Measurements from ENCODE around the gene CRYBG3. TPM values are rescaled to one million over a fixed set of nuclear protein-coding genes. Genes with fewer than 3 reads are reported as not detected.

The CRYBG3 gene
- total and polyA plus RNA-seq, 4 donors = 1.1 to 9.5 (median 2.5) TPM

GRCh38 chr3:97892852-97893251 is 71.0 kb downstream of the CRYBG3 start:
- H3K27ac ChIP-seq (ENCODE audit: low read depth in 1 of 2, low read length in 2 of 2) = no peak overlapping the region
- no peaks in the 10 kb centered on the region for H3K9me3 ChIP-seq (ENCODE audit: control insufficient read depth in 4 of 4, low read length in 3 of 4)
- peaks cover 0 to 13% (median 3%) of the 10 kb centered on the region in 4 donors for H3K36me3 ChIP-seq (ENCODE audit: control insufficient read depth in 4 of 4, insufficient read depth in 3 of 4, low read depth in 1 of 4, low read length in 3 of 4)
- H3K27me3 ChIP-seq (ENCODE audit: control insufficient read depth in 4 of 4, insufficient read depth in 4 of 4, low read length in 3 of 4) = no peaks in the 10 kb centered on the region
- TF ChIP-seq NR2F2 (IDR thresholded peaks at IDR 0.05) (no peak), ATF3 (IDR thresholded peaks at IDR 0.05) (no peak), TAF1 (conservative IDR thresholded peaks at IDR 0.05) (no peak), HNF4A (conservative IDR thresholded peaks at IDR 0.05) (no peak), GABPA (IDR thresholded peaks at IDR 0.05 in 1 of 2, conservative IDR thresholded peaks at IDR 0.05 in 1 of 2) (no peak), HNF4G (IDR thresholded peaks at IDR 0.05) (no peak), YY1 (IDR thresholded peaks at IDR 0.05) (no peak), FOXA2 (IDR thresholded peaks at IDR 0.05) (no peak), RXRA (IDR thresholded peaks at IDR 0.05) (no peak), JUND (IDR thresholded peaks at IDR 0.05) (no peak), EGR1 (IDR thresholded peaks at IDR 0.05; ENCODE audit: low read depth in 2 of 2) (no peak), RAD21 (IDR thresholded peaks at IDR 0.05) (no peak)
- TF ChIP-seq, protein P1, sequence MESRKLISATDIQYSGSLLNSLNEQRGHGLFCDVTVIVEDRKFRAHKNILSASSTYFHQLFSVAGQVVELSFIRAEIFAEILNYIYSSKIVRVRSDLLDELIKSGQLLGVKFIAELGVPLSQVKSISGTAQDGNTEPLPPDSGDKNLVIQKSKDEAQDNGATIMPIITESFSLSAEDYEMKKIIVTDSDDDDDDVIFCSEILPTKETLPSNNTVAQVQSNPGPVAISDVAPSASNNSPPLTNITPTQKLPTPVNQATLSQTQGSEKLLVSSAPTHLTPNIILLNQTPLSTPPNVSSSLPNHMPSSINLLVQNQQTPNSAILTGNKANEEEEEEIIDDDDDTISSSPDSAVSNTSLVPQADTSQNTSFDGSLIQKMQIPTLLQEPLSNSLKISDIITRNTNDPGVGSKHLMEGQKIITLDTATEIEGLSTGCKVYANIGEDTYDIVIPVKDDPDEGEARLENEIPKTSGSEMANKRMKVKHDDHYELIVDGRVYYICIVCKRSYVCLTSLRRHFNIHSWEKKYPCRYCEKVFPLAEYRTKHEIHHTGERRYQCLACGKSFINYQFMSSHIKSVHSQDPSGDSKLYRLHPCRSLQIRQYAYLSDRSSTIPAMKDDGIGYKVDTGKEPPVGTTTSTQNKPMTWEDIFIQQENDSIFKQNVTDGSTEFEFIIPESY (IDR thresholded peaks at IDR 0.05) = no peak
- TF ChIP-seq, protein P2, sequence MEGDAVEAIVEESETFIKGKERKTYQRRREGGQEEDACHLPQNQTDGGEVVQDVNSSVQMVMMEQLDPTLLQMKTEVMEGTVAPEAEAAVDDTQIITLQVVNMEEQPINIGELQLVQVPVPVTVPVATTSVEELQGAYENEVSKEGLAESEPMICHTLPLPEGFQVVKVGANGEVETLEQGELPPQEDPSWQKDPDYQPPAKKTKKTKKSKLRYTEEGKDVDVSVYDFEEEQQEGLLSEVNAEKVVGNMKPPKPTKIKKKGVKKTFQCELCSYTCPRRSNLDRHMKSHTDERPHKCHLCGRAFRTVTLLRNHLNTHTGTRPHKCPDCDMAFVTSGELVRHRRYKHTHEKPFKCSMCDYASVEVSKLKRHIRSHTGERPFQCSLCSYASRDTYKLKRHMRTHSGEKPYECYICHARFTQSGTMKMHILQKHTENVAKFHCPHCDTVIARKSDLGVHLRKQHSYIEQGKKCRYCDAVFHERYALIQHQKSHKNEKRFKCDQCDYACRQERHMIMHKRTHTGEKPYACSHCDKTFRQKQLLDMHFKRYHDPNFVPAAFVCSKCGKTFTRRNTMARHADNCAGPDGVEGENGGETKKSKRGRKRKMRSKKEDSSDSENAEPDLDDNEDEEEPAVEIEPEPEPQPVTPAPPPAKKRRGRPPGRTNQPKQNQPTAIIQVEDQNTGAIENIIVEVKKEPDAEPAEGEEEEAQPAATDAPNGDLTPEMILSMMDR (IDR thresholded peaks at IDR 0.05; ENCODE audit: low read depth, low read length, missing input control) = no peak
- WGBS = 93% methylated on average over 1 of the region's 1 CpG
- DNase-seq (ENCODE audit: low spot score) = no peak
- no peak overlapping the region for H3K4me3 ChIP-seq (ENCODE audit: low read depth in 1 of 3, low read length in 3 of 3)
- H3K9ac ChIP-seq (ENCODE audit: low read depth in 1 of 2, low read length in 2 of 2) = no peak overlapping the region
- H3K4me1 ChIP-seq (ENCODE audit: control insufficient read depth in 4 of 4, insufficient read depth in 4 of 4, low read length in 3 of 4) = no peaks in the 10 kb centered on the region

DNA sequence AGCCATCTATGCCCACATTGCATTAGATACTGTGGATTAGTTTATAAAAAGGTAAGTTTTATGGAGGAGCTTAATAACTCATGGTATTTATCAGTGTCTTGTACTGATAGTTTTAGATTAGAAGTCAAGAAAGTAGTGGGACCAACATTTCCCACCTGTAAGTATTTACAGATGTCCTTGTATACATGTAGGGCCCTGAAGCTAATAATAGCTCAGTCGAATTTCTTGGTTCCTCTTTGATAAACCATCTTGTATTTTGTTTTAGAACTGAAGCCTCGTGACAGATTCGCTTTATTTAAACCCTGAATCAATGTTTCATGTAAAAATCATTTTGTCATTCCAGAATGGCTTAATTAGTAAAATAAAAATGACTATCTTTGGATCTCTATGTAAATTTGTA is 73.4 kb downstream of the CRYBG3 start:
- 93% methylated on average over 3 of the region's 3 CpGs for WGBS
- DNase-seq (ENCODE audit: low spot score) = no peak
- no peak overlapping the region for H3K27ac ChIP-seq (ENCODE audit: low read depth in 1 of 2, low read length in 2 of 2)
- TF ChIP-seq NR2F2 (IDR thresholded peaks at IDR 0.05) = no peak
- no peak for TF ChIP-seq TAF1 (conservative IDR thresholded peaks at IDR 0.05)
- no peak for TF ChIP-seq SP1 (IDR thresholded peaks at IDR 0.05)
- TF ChIP-seq HNF4G (IDR thresholded peaks at IDR 0.05) = no peak
- no peak for TF ChIP-seq EGR1 (IDR thresholded peaks at IDR 0.05; ENCODE audit: low read depth in 2 of 2)
- TF ChIP-seq ATF3 (IDR thresholded peaks at IDR 0.05) = no peak
- TF ChIP-seq MAX (IDR thresholded peaks at IDR 0.05) = no peak
- TF ChIP-seq FOXA2 (IDR thresholded peaks at IDR 0.05) = no peak
- TF ChIP-seq, protein P2 (IDR thresholded peaks at IDR 0.05; ENCODE audit: low read depth, low read length, missing input control) = no peak
- H3K27me3 ChIP-seq (ENCODE audit: control insufficient read depth in 4 of 4, insufficient read depth in 4 of 4, low read length in 3 of 4) = no peaks in the 10 kb centered on the region
- H3K4me1 ChIP-seq (ENCODE audit: control insufficient read depth in 4 of 4, insufficient read depth in 4 of 4, low read length in 3 of 4) = no peaks in the 10 kb centered on the region
- H3K36me3 ChIP-seq (ENCODE audit: control insufficient read depth in 4 of 4, insufficient read depth in 3 of 4, low read depth in 1 of 4, low read length in 3 of 4) = peaks cover 0 to 7% (median under 1%) of the 10 kb centered on the region in 4 donors
- H3K4me3 ChIP-seq (ENCODE audit: low read depth in 1 of 3, low read length in 3 of 3) = no peak overlapping the region
- H3K9me3 ChIP-seq (ENCODE audit: control insufficient read depth in 4 of 4, low read length in 3 of 4) = no peaks in the 10 kb centered on the region
- no peak overlapping the region for H3K9ac ChIP-seq (ENCODE audit: low read depth in 1 of 2, low read length in 2 of 2)
